ENCODE data around the gene KNL1.

GRCh38 chr15:40550341-40551037 lies 43.6 kb upstream of the KNL1 start:
- TF ChIP-seq EZH2 (IDR thresholded peaks at IDR 0.05; ENCODE audit: borderline replicate concordance, low read depth, low read length, poor library complexity, severe bottlenecking), result no peak
- TF ChIP-seq, protein P1, sequence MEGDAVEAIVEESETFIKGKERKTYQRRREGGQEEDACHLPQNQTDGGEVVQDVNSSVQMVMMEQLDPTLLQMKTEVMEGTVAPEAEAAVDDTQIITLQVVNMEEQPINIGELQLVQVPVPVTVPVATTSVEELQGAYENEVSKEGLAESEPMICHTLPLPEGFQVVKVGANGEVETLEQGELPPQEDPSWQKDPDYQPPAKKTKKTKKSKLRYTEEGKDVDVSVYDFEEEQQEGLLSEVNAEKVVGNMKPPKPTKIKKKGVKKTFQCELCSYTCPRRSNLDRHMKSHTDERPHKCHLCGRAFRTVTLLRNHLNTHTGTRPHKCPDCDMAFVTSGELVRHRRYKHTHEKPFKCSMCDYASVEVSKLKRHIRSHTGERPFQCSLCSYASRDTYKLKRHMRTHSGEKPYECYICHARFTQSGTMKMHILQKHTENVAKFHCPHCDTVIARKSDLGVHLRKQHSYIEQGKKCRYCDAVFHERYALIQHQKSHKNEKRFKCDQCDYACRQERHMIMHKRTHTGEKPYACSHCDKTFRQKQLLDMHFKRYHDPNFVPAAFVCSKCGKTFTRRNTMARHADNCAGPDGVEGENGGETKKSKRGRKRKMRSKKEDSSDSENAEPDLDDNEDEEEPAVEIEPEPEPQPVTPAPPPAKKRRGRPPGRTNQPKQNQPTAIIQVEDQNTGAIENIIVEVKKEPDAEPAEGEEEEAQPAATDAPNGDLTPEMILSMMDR (conservative IDR thresholded peaks at IDR 0.05; ENCODE audit: low read depth, low read length), result no peak
